ENCODE results near the gene RET. TPM values are rescaled to one million over a fixed set of nuclear protein-coding genes. Genes with fewer than 3 reads are reported as not detected.

The RET gene
- total and polyA plus RNA-seq, 2 of the 8 experiments (the other 6 are each of a cell fraction or from before 2014, with no cell fraction given): 6.7 to 8.4 TPM

Other genes with a start within 250 kb of the RET start
- 5.3 and 5.7 TPM in 2 replicates for gene CSGALNACT2, start 61.4 kb downstream of the RET start, total RNA-seq (2021; fragmentation: NEBNext Ultra II Directional; extraction: Animal tissue kit (Norgen Biotek cat#: 25700))
- gene CSGALNACT2, start 61.4 kb downstream of the RET start, polyA plus RNA-seq (2011; rRNA removed): 1.8 and 2.6 TPM in 2 replicates
- 13.3 and 13.4 TPM in 2 replicates for gene RASGEF1A, start 190.0 kb downstream of the RET start, total RNA-seq (2021; fragmentation: NEBNext Ultra II Directional; extraction: Animal tissue kit (Norgen Biotek cat#: 25700))
- gene RASGEF1A, start 190.0 kb downstream of the RET start, polyA plus RNA-seq (2011; rRNA removed): 25.6 and 30.7 TPM in 2 replicates

All from H1 (cell line).